Thymus (tissue), 14 donors: ENCODE measurements around the gene TAX1BP3. TPM values are rescaled to one million over a fixed set of nuclear protein-coding genes. Genes with fewer than 3 reads are reported as not detected.
"Not testable (repeated sequence)": the region's sequence is repeated elsewhere in the genome, so short reads cannot be mapped to it uniquely, and the experiment has no call there.

Source experiments
- DNase-seq, 9 donors: peaks; one replicate each; pipeline ENCODE4 v3.0.0-alpha.2; 2013; ENCODE audit warnings: low spot score in 9 of 9, low read depth in 6 of 9, missing footprints in 1 of 9
- H3K27ac ChIP-seq, 2 donors: one replicate each; pipeline ENCODE4 v1.5.1; 2013; ENCODE audit warnings: control low read depth in 1 of 2, low read depth in 1 of 2, low read length in 1 of 2, mild to moderate bottlenecking in 1 of 2, moderate library complexity in 1 of 2
- H3K27me3 ChIP-seq, 2 donors: one replicate each; pipeline ENCODE4 v1.5.1; 2013; ENCODE audit warnings: low read length in 1 of 2; ENCODE audit not compliant: control insufficient read depth in 2 of 2, insufficient read depth in 1 of 2
- H3K36me3 ChIP-seq, 2 donors: one replicate each; pipeline ENCODE4 v1.5.1; 2013; ENCODE audit warnings: low read length in 1 of 2, mild to moderate bottlenecking in 1 of 2, moderate library complexity in 1 of 2; ENCODE audit not compliant: control insufficient read depth in 2 of 2, insufficient read depth in 2 of 2
- H3K4me1 ChIP-seq, 2 donors: one replicate each; pipeline ENCODE4 v1.5.1; 2013; ENCODE audit warnings: low read length in 2 of 2; ENCODE audit not compliant: control insufficient read depth in 2 of 2, insufficient read depth in 2 of 2
- H3K4me3 ChIP-seq, 2 donors: one replicate each; pipeline ENCODE4 v1.5.1; 2013; ENCODE audit warnings: low read length in 2 of 2, control low read depth in 1 of 2, mild to moderate bottlenecking in 1 of 2
- H3K9me3 ChIP-seq, 2 donors: one replicate each; pipeline ENCODE4 v1.5.1; 2013; ENCODE audit warnings: low read length in 1 of 2, mild to moderate bottlenecking in 1 of 2; ENCODE audit not compliant: control insufficient read depth in 2 of 2, insufficient read depth in 1 of 2
- WGBS: extraction: QIAGEN DNeasy Blood & Tissue Kit; methylation state at CpG from one replicate; pipeline ENCODE4 v1.1.7; 2013; 5-methylcytosine and 5-hydroxymethylcytosine counted together
- long read RNA-seq, 10 donors: transcript quantifications; one replicate each; lab custom pipeline, GENCODE V29; 2026
- polyA plus RNA-seq: library from polyadenylated mRNA; stranded (reverse); fragments of 200-250 nt; gene quantifications from one replicate; pipeline ENCODE4 v1.2.3, GENCODE V29; 2013
- total RNA-seq: library from RNA; stranded (reverse); fragments of 120-200 nt; gene quantifications from one replicate; pipeline ENCODE4 v1.2.4, GENCODE V29; 2013
- donor health status: healthy.

TAX1BP3 gene
- total RNA-seq (115 TPM), polyA plus RNA-seq (73.2 TPM)
- long read RNA-seq, donor 1, partial matches to known transcripts, result 0 of 3 reads
- long read RNA-seq, donor 1, other reads (novel, unspliced or antisense), result 0 of 3 reads
- long read RNA-seq, donor 2, result 0 reads
- long read RNA-seq, donor 3, transcript TAX1BP3-201 (4 exons, 1,377 nt), result major isoform, 19 of 56 reads
- long read RNA-seq, donor 3, partial matches to known transcripts, result 0 of 56 reads
- long read RNA-seq, donor 3, other reads (novel, unspliced or antisense), result 36 of 56 reads
- long read RNA-seq, donor 4, transcript TAX1BP3-201 (4 exons, 1,377 nt), result major isoform, 9 of 14 reads
- long read RNA-seq, donor 4, partial matches to known transcripts, result 0 of 14 reads
- long read RNA-seq, donor 4, other reads (novel, unspliced or antisense), result 5 of 14 reads
- long read RNA-seq, donor 5, transcript TAX1BP3-201 (4 exons, 1,377 nt), result major isoform, 17 of 38 reads
- long read RNA-seq, donor 5, partial matches to known transcripts, result 0 of 38 reads
- long read RNA-seq, donor 5, other reads (novel, unspliced or antisense), result 20 of 38 reads
- long read RNA-seq, donor 6, transcript TAX1BP3-201 (4 exons, 1,377 nt), result major isoform, 39 of 45 reads
- long read RNA-seq, donor 6, partial matches to known transcripts, result 0 of 45 reads
- long read RNA-seq, donor 6, other reads (novel, unspliced or antisense), result 6 of 45 reads
- long read RNA-seq, donor 7, transcript TAX1BP3-201 (4 exons, 1,377 nt), result major isoform, 21 of 56 reads
- long read RNA-seq, donor 7, partial matches to known transcripts, result 0 of 56 reads
- long read RNA-seq, donor 7, other reads (novel, unspliced or antisense), result 35 of 56 reads
- long read RNA-seq, donor 8, transcript TAX1BP3-201 (4 exons, 1,377 nt), result major isoform, 18 of 18 reads
- long read RNA-seq, donor 8, partial matches to known transcripts, result 0 of 18 reads
- long read RNA-seq, donor 8, other reads (novel, unspliced or antisense), result 0 of 18 reads
- long read RNA-seq, donor 9, transcript TAX1BP3-201 (4 exons, 1,377 nt), result major isoform, 23 of 48 reads
- long read RNA-seq, donor 9, partial matches to known transcripts, result 0 of 48 reads
- long read RNA-seq, donor 9, other reads (novel, unspliced or antisense), result 25 of 48 reads
- long read RNA-seq, donor 10, transcript TAX1BP3-201 (4 exons, 1,377 nt), result major isoform, 20 of 29 reads
- long read RNA-seq, donor 10, partial matches to known transcripts, result 0 of 29 reads
- long read RNA-seq, donor 10, other reads (novel, unspliced or antisense), result 8 of 29 reads

GRCh38 chr17:3668279-3669084 lies at the start of gene TAX1BP3, which contains the start of gene EMC6:
TSS of gene TAX1BP3 (minus strand) at chr17:3668578. CDS start at chr17:3668526, 52 bp downstream.
TSS of gene EMC6 (plus strand) at chr17:3668812. CDS start at chr17:3669147, 335 bp downstream.
- Histone ChIP-seq H3K9me3 (peaks cover 0 to 4% of the 10 kb centered on the region in 2 donors), H3K27ac (peak within 1 kb of the TSS; percentile 84 to 91), H3K4me1 (peaks cover 13 to 34% of the 10 kb centered on the region in 2 donors), H3K27me3 (no peaks in the 10 kb centered on the region), H3K4me3 (peak within 1 kb of the TSS; percentile 94 to 100), H3K36me3 (peaks cover 16 to 31% of the 10 kb centered on the region in 2 donors)
- WGBS, result under 1% methylated on average over 89 of the region's 89 CpGs
- DNase-seq, result peak; percentile 89 to 100 (median 99)

GRCh38 chr17:3715296-3715695 lies 46.9 kb upstream of the TAX1BP3 start:
- Histone ChIP-seq H3K9me3 (no peaks in the 10 kb centered on the region), H3K27me3 (no peaks in the 10 kb centered on the region), H3K27ac (no peak overlapping the region), H3K4me3 (no peak overlapping the region), H3K4me1 (peaks cover 16 to 49% of the 10 kb centered on the region in 2 donors), H3K36me3 (peaks cover 43 to 63% of the 10 kb centered on the region in 2 donors)
- WGBS, result 88% methylated on average over 8 of the region's 8 CpGs
- DNase-seq, result no peak

GRCh38 chr17:3712811-3713463 lies 44.6 kb upstream of the TAX1BP3 start:
- Histone ChIP-seq H3K27ac (peak overlapping the region; percentile 85 to 93), H3K4me1 (peaks cover 16 to 53% of the 10 kb centered on the region in 2 donors), H3K36me3 (peaks cover 35 to 51% of the 10 kb centered on the region in 2 donors), H3K27me3 (no peaks in the 10 kb centered on the region), H3K9me3 (no peaks in the 10 kb centered on the region), H3K4me3 (no peak overlapping the region)
- 31% methylated on average over 13 of the region's 13 CpGs for WGBS
- DNase-seq, result peak in 1 of 9 donors; percentile 68

GRCh38 chr17:3710951-3711383 lies 42.6 kb upstream of the TAX1BP3 start:
- H3K4me1 ChIP-seq, result peaks cover 16 to 50% of the 10 kb centered on the region in 2 donors

GRCh38 chr17:3708366-3708765 lies 40.0 kb upstream of the TAX1BP3 start:
- no peak overlapping the region for H3K4me3 ChIP-seq
- no peak overlapping the region for H3K27ac ChIP-seq
- peaks cover 16 to 41% of the 10 kb centered on the region in 2 donors for H3K4me1 ChIP-seq
- no peaks in the 10 kb centered on the region for H3K9me3 ChIP-seq
- peaks cover 4 to 36% of the 10 kb centered on the region in 2 donors for H3K36me3 ChIP-seq
- DNase-seq, result no peak
- H3K27me3 ChIP-seq, result no peaks in the 10 kb centered on the region
- WGBS, result 90% methylated on average over 3 of the region's 3 CpGs

More at GRCh38 chr17:3710951-3711383, 42.6 kb upstream of the TAX1BP3 start:
- no peak overlapping the region for H3K4me3 ChIP-seq
- peaks cover 16 to 36% of the 10 kb centered on the region in 2 donors for H3K36me3 ChIP-seq
- no peaks in the 10 kb centered on the region for H3K27me3 ChIP-seq
- WGBS, result 18% methylated on average over 5 of the region's 5 CpGs
- peak in 7 of 9 donors; percentile 65 to 92 (median 78) for DNase-seq
- H3K9me3 ChIP-seq, result no peaks in the 10 kb centered on the region
- H3K27ac ChIP-seq, result peak overlapping the region; percentile 76 to 85

GRCh38 chr17:3705718-3705984 lies 37.3 kb upstream of the TAX1BP3 start:
- not testable (repeated sequence) for H3K9me3 ChIP-seq, H3K27ac ChIP-seq, H3K4me3 ChIP-seq, H3K27me3 ChIP-seq, DNase-seq
- 94% methylated on average over 1 of the region's 1 CpG for WGBS
- Histone ChIP-seq H3K4me1 (peaks cover 2 to 16% of the 10 kb centered on the region in 2 donors), H3K36me3 (peaks cover 7 to 43% of the 10 kb centered on the region in 2 donors)

GRCh38 chr17:3704931-3705717 lies 36.7 kb upstream of the TAX1BP3 start:
- no peak overlapping the region for H3K4me3 ChIP-seq
- WGBS, result 96% methylated on average over 20 of the region's 20 CpGs
- no peaks in the 10 kb centered on the region for H3K27me3 ChIP-seq
- DNase-seq, result no peak
- H3K4me1 ChIP-seq, result peaks cover 0 to 14% of the 10 kb centered on the region in 2 donors
- H3K36me3 ChIP-seq, result peaks cover 7 to 43% of the 10 kb centered on the region in 2 donors
- peaks cover 0 to 5% of the 10 kb centered on the region in 2 donors for H3K9me3 ChIP-seq
- H3K27ac ChIP-seq, result no peak overlapping the region
